ENCODE results near the gene FAM107B.
A peak's percentile ranks its signal among the peaks of the same experiment; 100 is the strongest.

The FAM107B gene

GRCh38 chr10:14617852-14618251 is 156.8 kb downstream of the FAM107B start:
- DNase-seq: peak; percentile 91 to 94

GRCh38 chr10:14616955-14617730 is 157.6 kb downstream of the FAM107B start:
- peak; percentile 59 to 62 for DNase-seq

GRCh38 chr10:14616465-14616864 is 158.2 kb downstream of the FAM107B start:
- DNase-seq: no peak

GRCh38 chr10:14613588-14613920 is 161.1 kb downstream of the FAM107B start:
- DNase-seq: no peak

GRCh38 chr10:14612873-14613587 is 161.7 kb downstream of the FAM107B start:
- peak; percentile 82 to 84 for DNase-seq

GRCh38 chr10:14611968-14612693 is 162.6 kb downstream of the FAM107B start:
- no peak for DNase-seq

- DNase-seq: no peak
These were observed 165.5 kb downstream of the FAM107B start for GRCh38 chr10:14609178-14609577.

- peak; percentile 80 to 88 for DNase-seq
These were observed 166.2 kb downstream of the FAM107B start for GRCh38 chr10:14608381-14609001.

GRCh38 chr10:14606633-14607032 is 168.1 kb downstream of the FAM107B start:
- DNase-seq: no peak

GRCh38 chr10:14605231-14605925 is 169.3 kb downstream of the FAM107B start:
- DNase-seq: peak; percentile 18 to 30

- peak; percentile 53 to 63 for DNase-seq
These were observed 170.2 kb downstream of the FAM107B start for GRCh38 chr10:14604181-14605142.

- DNase-seq: peak; percentile 53 to 67
These were observed 171.1 kb downstream of the FAM107B start for GRCh38 chr10:14603534-14604102.

GRCh38 chr10:14602807-14603533 is 171.7 kb downstream of the FAM107B start:
- no peak for DNase-seq

GRCh38 chr10:14601872-14602725 is 172.6 kb downstream of the FAM107B start:
- DNase-seq: peak; percentile 85 to 90

- DNase-seq: no peak
These were observed 173.4 kb downstream of the FAM107B start for GRCh38 chr10:14601326-14601725.

GRCh38 chr10:14600065-14600464 is 174.6 kb downstream of the FAM107B start:
- DNase-seq: no peak

- DNase-seq: no peak
These were observed 175.6 kb downstream of the FAM107B start for GRCh38 chr10:14598809-14599764.

Measured in AML-193 (cell line).